Adipose tissue (tissue), 3 donors: ENCODE results near the gene CNOT3. TPM values are rescaled to one million over a fixed set of nuclear protein-coding genes. Genes with fewer than 3 reads are reported as not detected.

Experiments used
- H3K27ac ChIP-seq: one replicate; pipeline ENCODE4 v1.5.1; 2013; ENCODE audit warnings: low read depth, low read length
- WGBS, 3 donors: extraction: QIAGEN DNeasy Blood & Tissue Kit; methylation state at CpG; one replicate each; pipeline ENCODE4 v1.1.7; 2013; 5-methylcytosine and 5-hydroxymethylcytosine counted together
- polyA plus RNA-seq, 3 donors: library from polyadenylated mRNA; stranded (reverse); fragments of 200-250 nt; gene quantifications; one replicate each; pipeline ENCODE4 v1.2.3, GENCODE V29; 2013
- donor health status: healthy with polysubstance abuse.
- donor health status: Bipolar disorder and iron deficiency.
- donor health status: healthy.

The CNOT3 gene
- polyA plus RNA-seq, 3 donors = 19.4 to 23.6 (median 20.7) TPM

DNA sequence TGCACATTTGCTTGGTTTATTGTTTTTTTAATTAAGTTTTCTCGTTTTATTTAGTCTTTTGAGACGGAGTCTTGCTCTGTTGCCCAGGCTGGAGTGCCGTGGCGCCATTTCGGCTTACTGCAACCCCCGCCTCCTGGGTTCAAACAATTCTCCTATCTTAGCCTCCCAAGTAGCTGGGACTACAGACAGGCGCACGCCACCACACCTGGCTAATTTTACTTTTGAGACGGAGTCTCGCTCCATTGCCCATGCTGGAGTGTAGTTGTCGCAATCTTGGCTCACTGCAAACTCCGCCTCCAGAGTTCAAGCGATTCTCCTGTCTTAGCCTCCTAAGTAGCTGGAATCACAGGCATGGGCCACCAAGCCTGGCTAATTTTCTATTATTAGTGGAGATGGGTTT is 64.4 kb downstream of the CNOT3 start:
- H3K27ac ChIP-seq = no peak overlapping the region
- 51 to 80% (median 63%) methylated on average over 13 of the region's 13 CpGs for WGBS, 3 donors

DNA sequence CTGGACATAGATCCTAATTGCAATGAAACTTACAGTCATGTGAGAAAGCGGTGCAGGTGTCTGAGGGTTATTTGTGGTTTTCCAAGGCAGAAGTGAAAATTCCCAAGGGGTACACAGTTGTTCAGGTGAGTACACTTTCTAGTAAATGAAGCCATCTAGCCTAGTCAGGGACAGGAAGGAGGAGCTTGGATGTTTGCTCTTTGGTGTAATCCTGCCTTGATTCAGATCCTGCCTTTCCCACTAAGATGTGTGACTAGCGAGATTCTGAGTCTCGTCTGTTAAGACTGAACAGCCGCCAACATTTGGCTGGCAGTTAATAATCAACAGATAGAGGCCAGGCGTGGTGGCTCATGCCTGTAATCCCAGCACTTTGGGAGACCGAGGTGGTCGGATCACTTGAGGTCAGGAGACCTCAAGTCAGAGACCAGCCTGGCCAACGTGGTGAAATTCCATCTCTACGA is 65.6 kb downstream of the CNOT3 start:
- 20 to 70% (median 67%) methylated on average over 9 of the region's 9 CpGs for WGBS, 3 donors
- no peak overlapping the region for H3K27ac ChIP-seq

DNA sequence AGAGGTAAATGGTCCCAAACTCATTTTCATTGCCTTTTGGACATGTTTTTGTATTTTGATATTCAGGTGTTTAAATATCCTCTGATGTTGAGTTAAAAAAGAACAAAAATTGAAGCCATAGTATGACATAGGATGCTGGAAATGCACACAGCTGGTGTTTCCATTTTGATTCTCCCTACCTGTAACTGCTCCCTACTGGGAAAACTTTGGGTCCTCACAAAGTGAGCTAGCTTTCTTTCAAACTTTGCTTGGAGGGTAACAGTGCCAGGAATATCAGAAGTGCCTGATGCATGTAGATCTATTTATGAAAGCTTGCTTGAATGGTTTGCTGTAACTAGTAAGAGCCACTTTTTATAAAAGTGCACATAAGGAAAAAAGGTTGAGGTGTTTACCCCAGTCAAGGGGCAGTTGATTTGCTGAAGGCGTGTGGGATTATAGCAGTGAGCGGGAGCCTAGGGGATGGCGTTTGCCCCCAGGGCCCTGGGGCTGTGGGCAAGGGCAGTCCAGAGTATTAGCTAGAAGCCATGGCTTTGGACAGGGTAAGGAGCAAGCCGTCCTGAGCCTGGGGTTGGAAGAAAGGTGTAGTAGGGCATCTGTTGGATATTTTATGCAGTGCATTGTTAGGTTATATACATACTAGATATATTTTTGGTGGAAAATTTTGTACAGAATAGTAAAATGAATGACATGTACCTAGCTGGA is 67.4 kb downstream of the CNOT3 start:
- 75 to 84% (median 77%) methylated on average over 4 of the region's 4 CpGs for WGBS, 3 donors
- H3K27ac ChIP-seq = no peak overlapping the region

Other genes with a start within 250 kb of the CNOT3 start
- not detected for gene CACNG7, start 228.5 kb upstream of the CNOT3 start, polyA plus RNA-seq
- under 1 TPM; 0.02 to 0.34 (median 0.04) TPM for gene CACNG8, start 174.8 kb upstream of the CNOT3 start, polyA plus RNA-seq
- not detected for gene CACNG6, start 146.1 kb upstream of the CNOT3 start, polyA plus RNA-seq
- gene VSTM1, start 73.9 kb upstream of the CNOT3 start, polyA plus RNA-seq = 1 to 10 TPM in 1 of 3 donors, under 1 TPM in 1, not detected in 1; 0.76 to 2.1 TPM
- not detected for gene TARM1, start 56.4 kb upstream of the CNOT3 start, polyA plus RNA-seq
- gene OSCAR, start 37.0 kb upstream of the CNOT3 start, polyA plus RNA-seq = 1 to 10 TPM in 2 of 3 donors, under 1 TPM in 1; 0.37 to 6.4 (median 3.5) TPM
- gene NDUFA3, start 34.9 kb upstream of the CNOT3 start, polyA plus RNA-seq = 100 to 1,000 TPM in 2 of 3 donors, 10 to 100 TPM in 1; 53.4 to 243 (median 185) TPM
- 10 to 100 TPM in 2 of 3 donors, 1 to 10 TPM in 1; 7.2 to 17.9 (median 11.8) TPM for gene TFPT, start 22.1 kb upstream of the CNOT3 start, polyA plus RNA-seq
- gene PRPF31, start 22.0 kb upstream of the CNOT3 start, polyA plus RNA-seq = 10 to 100 TPM; 21.0 to 47.7 (median 46.6) TPM
- gene LENG1, start 22.0 kb downstream of the CNOT3 start, polyA plus RNA-seq = 1 to 10 TPM; 5.1 to 7.2 (median 6.2) TPM
- gene TMC4, start 35.4 kb downstream of the CNOT3 start, polyA plus RNA-seq = 10 to 100 TPM in 1 of 3 donors, 1 to 10 TPM in 2; 3.1 to 44.8 (median 6.4) TPM
- 10 to 100 TPM; 18.8 to 32.0 (median 27.5) TPM for gene MBOAT7, start 51.8 kb downstream of the CNOT3 start, polyA plus RNA-seq
- 10 to 100 TPM; 32.8 to 45.0 (median 39.6) TPM for gene TSEN34, start 53.5 kb downstream of the CNOT3 start, polyA plus RNA-seq
- 1,000 to 10,000 TPM; 3,750 to 5,284 (median 4,831) TPM for gene RPS9, start 63.1 kb downstream of the CNOT3 start, polyA plus RNA-seq
- 10 to 100 TPM in 1 of 3 donors, 1 to 10 TPM in 2; 2.0 to 29.9 (median 6.1) TPM for gene LILRB3, start 85.2 kb downstream of the CNOT3 start, polyA plus RNA-seq
- 10 to 100 TPM in 1 of 3 donors, 1 to 10 TPM in 1, under 1 TPM in 1; 0.72 to 10.1 (median 3.4) TPM for gene LILRA6, start 105.0 kb downstream of the CNOT3 start, polyA plus RNA-seq
- gene LILRB5, start 119.5 kb downstream of the CNOT3 start, polyA plus RNA-seq = 10 to 100 TPM in 2 of 3 donors, 1 to 10 TPM in 1; 1.4 to 16.7 (median 13.5) TPM
- 10 to 100 TPM in 1 of 3 donors, 1 to 10 TPM in 2; 2.2 to 14.6 (median 2.4) TPM for gene LILRB2, start 143.3 kb downstream of the CNOT3 start, polyA plus RNA-seq
- gene LILRA5, start 175.4 kb downstream of the CNOT3 start, polyA plus RNA-seq = 10 to 100 TPM in 2 of 3 donors, 1 to 10 TPM in 1; 2.2 to 31.5 (median 14.3) TPM
- under 1 TPM in 1 of 3 donors, not detected in 2; 0.03 TPM for gene LILRA4, start 201.4 kb downstream of the CNOT3 start, polyA plus RNA-seq
- 10 to 100 TPM in 2 of 3 donors, 1 to 10 TPM in 1; 8.2 to 75.8 (median 17.2) TPM for gene LAIR1, start 227.2 kb downstream of the CNOT3 start, polyA plus RNA-seq